HG03439 (cell line): ENCODE results near the gene MCM5.
"Not testable (repeated sequence)": the region's sequence is repeated elsewhere in the genome, so short reads cannot be mapped to it uniquely, and the experiment has no call there.

Experiments used
- ATAC-seq: cut with Tn5 transposase; IDR thresholded peaks from one replicate; pipeline ENCODE4 v1.9.1; 2021; ENCODE audit warnings: mild to moderate bottlenecking, moderate library complexity; ENCODE audit not compliant: unreplicated experiment

Gene MCM5

DNA sequence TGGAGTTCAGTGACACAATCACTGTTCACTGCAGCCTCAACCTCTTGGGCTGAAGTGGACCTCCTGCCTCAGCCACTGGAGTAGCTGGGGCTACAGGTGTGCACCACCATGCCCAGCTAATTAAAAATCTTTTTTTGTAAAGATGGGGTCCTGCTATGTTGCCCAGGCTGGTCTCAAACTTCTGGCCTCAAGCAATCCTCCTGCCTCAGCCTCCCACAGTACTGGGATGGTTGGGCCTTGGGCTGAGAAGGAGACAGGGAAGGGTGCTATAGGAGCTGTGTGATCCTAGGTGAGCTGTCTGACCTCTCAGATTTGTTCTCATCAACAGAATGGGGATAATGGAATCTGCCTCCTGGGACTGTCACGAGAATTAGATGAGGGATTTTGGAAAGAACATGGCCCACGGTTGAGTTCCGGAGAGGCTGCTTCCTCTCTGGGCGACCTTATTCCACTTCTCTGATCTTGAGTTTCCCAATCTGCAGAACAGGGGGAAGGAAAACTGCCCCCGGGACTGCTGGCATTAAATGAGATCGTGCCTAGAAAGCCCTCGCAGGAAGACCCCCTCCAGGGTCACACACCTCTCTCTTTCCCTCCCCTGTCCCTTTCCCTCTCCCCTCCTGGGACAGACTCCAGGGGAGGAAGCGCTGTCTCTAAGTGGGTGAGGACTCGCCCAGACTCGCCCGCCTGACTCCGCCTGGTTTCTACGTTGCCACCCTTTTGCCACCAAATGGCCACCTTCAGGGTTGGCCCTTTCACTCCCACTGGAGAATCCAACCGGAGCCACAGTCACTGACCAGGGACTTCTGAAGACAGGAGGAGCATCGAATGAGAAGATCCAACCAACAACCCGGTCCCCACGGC is 50.1 kb downstream of the MCM5 start:
- no peak for ATAC-seq

DNA sequence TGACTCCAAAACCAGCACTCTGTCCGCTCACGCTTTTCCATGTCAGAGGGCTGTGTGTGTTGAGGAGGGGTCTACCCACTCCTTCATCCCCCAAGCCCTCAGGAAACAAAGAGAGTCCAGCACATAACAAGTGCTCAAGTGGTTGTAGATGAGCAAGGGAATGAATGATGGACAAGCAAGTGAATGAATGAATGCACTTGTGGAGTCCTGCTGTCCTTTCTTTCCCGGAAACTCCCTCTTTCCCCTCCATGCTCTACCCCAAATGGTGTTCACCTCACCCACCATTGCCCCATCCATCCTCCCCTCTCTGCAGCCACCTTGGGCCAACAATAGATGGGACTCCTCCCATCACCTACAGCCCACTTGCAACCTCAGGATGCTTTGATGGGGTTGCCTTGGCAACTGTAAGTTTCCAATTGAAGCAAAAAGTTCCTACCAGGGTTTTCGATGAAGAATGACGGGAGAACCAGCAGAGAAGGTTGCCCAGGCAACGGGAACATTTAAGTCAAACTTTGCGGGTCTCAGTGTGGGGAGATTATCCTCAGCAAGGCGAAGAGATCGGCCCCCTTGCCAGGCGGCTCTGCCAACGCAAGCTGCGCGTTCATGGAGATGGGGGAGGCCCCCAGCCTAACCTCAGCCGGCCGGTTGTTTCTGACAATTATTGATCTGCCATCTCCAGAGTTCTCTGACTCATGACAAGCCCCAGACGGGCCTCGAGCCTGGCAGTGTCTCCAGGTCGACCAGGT is 51.1 kb downstream of the MCM5 start:
- no peak for ATAC-seq

DNA sequence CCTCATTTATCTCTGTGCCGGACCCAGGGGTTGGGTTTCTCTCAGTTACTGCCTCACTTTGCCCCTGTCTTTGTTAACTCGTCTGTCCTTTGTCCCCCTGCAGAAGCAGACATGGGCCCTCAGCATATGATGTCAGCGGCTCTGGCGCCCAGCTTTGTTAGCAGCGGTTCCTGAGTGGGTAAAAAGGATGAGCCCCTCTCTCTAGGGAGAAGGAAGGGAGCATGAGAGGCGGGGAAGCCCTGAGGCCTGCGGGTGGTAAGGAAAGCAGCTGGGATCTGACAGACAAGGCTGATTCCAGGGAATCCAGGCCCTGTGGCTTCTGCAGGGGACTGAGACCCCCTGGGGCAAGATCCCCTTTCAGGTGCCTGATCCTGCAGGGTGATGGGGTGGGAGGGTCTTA is 51.7 kb downstream of the MCM5 start:
- ATAC-seq = no peak

- no peak for ATAC-seq
Measured at GRCh38 chr22:35452351-35452781, 52.4 kb downstream of the MCM5 start.

DNA sequence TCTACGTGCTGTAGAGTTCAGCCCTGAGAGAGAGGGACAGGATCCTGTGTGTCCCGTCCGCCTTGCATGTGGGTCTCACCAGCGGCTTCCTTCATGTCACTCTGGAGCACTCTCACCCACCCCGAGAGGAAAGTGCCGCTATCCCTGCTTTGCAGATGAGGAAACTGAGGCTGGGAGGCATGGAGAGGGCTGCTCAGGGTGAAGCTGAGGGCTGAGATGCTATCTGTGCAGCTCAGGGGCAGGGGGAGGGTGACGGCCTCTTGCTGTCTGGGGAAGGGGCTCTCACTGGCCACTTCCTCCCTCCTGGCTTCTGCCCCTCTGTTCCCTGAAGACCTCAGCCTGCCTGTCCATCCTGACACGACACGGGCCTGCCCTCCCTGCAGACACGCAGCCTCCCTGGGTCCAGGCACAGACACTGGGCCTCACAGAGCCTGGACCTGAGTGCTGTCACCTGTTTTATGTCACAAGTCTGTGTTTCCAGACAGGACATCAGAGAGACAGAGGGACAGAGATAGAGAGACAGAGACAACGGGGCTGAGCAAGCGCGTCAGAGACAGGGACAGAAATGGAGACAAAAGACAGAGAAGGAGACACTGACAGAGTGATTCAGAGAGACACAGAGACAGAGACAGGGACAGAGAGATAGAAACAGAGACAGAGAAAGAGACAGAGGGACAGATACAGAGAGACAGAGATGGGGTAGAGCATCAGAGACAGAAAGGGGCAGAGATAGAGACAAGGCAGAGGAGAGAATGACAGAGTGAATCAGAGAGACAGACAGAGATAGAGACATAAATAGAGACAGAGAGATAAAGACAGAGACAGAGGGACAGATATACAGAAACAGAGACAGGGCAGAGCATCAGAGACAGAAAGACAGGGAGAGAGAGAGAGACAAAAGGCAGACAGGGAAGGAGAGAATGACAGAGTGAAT is 53.1 kb downstream of the MCM5 start:
- no peak for ATAC-seq

DNA sequence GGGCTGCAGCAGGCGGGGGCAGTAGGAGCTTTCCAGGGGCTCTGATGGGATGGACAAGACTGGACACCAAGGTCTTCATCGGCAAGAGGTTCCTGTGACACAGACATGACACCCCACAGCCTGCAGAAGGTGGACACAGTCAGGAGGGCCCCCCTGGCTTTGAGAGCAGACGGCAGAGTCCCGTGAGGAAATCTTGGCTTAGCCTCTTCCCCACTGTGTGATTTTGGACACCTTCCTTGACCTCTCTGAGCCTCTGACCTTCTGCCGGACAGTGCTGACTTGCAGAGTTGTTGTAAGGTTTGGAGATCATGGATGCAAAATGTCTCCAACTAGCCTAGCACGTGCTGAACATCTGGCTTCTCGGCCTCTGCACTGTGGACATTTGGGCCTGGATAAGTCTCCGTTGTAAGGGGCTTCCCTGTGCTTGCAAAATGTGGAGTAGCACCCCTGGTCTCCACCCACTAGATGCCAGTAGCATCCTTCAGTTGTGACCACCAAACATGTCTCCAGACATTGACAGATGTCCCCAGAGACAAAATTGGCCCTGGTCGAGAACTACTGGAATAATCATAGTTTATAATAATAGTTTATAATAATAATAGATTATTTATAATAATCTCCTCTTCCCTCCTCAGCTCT is 54.6 kb downstream of the MCM5 start:
- no peak for ATAC-seq

DNA sequence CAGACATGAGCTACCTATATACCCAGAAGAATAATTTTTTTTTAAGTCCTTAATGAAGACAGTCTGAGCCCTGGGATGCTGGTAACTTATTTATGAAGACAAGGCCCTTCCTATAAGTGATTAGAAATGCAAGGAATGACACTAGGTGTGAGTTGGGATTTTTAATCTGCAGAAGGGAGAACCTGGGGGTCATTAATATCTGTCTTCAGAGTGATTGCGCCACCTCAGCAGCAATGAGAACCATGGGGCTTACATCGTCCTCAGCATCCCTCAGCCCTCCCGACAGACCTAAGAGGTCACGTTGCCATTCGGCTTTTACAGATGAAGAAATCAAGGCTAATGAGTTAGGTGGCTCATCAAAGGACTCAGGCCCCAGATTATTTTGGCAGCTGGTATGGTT is 55.6 kb downstream of the MCM5 start:
- ATAC-seq = no peak

GRCh38 chr22:35456757-35457156 is 56.8 kb downstream of the MCM5 start:
- no peak for ATAC-seq

GRCh38 chr22:35457729-35458546 is 58.0 kb downstream of the MCM5 start:
- no peak for ATAC-seq

DNA sequence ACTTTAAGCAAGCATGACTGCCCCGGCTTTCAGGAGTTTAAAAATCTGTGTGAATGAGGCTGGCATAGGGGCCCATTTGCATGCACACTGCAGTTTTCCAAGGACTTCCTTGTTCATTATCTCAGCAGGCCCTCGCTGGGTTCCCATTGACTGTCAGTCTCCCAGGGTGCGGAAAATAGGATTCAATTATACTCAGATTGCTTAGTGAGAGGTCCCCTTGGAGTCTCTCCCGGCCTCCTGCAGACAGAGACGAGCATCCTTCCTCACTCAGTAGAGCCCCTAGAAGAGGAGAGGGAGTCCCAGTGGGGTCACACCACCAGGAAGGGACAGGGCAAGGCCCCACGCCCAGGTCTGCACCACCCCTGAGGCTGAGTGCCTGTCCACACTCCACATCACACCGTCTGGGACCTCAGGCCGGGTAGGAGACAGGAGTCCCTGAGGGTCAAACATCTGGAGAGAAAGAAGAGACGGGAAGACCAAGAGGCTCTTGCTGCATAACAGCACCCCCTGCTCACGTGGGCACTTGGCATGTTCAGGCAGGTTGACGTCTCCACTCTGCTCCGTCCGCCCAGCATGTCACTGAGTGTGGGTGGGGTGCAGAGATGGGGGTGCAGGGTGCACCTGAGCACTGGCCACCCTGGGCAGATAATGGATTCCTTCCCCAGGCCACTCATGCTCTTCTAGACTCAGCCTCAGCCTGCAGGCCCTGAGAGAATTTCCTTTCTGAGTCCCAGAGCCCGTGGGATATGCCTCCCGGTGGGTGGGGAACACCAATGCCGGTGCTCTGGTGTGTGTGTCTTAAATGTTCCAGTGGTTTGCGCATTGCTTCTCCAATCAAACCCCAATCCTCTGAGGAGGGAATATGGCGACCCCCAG is 58.8 kb downstream of the MCM5 start:
- no peak for ATAC-seq

- no peak for ATAC-seq
Measured at GRCh38 chr22:35459423-35459894, 59.5 kb downstream of the MCM5 start.

- ATAC-seq = not testable (repeated sequence)
Measured at GRCh38 chr22:35459976-35460375, 60.0 kb downstream of the MCM5 start.

DNA sequence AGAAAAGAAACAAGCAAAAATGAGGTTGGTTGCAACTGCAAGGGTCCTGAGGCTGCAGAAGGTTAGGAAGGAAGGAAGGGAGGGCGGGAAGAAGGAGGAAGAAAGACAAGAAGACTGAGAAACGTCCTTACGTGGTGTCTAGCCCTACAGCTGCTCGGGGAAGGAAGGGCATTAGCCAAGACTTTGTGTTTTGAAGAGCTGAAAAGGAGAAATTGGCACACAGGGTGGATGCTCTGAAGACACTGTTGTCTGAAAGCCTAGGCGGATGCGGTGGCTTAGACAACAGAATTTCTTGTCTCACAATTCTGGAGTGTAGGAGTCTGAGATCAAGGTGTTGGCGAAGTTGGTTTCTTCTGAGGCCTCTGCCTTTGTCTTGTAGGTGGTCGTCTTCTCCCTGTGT is 60.7 kb downstream of the MCM5 start:
- ATAC-seq = no peak

GRCh38 chr22:35462498-35463230 is 62.7 kb downstream of the MCM5 start:
- ATAC-seq = no peak

- ATAC-seq = no peak
Measured at GRCh38 chr22:35463231-35463933, 63.4 kb downstream of the MCM5 start.

DNA sequence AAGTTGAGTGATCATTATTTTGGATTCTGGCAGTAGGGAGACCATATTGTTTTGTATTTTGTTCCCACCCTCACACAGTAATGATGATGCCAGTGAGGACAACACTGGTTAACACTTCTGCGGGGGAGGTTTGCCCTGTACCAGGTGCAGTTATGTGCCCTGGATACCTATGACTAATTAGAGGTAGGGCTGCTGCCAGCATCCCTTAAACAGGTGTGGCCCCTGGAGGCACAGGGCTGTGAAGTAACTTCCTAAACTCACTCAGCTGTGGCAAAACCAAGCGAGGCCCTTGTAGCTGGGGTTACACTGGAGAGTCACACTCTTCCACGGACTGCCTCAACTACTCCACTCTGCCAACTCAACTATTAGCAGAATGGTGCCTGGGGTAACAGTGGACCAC is 64.5 kb downstream of the MCM5 start:
- ATAC-seq = no peak

DNA sequence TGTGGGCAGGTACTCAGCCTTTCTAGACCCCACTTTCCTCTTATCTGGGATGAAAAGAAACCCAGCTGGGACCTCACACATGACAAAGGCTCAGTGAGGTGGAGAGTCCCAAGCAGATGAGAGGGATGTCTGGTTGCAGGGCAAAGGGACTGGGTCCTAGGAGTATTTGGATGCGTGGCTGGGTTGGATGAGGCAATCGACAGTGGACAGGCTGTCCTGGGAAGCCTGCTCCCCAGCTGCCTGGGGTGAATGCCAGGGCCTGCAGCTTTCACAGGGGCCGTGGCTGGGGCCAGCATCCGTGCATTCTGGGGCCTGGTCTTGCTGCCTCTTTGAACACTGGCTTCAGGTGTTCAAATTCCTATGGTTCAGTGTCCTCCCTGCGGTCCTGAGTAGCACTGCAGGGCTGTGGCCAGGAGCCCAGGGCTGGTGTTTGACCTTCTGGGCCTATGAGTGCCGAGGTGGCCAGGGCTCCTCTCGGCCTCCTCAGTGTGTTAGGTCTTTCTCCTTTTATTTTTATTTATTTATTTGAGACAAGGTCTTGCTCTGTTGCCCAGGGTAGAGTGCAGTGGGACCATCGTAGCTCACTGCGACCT is 65.3 kb downstream of the MCM5 start:
- ATAC-seq = no peak
